HG03469 (cell line): ENCODE results near the gene ACLY.
A peak's percentile ranks its signal among the peaks of the same experiment; 100 is the strongest.

Experiments used
- ATAC-seq: cut with Tn5 transposase; IDR thresholded peaks from one replicate; pipeline ENCODE4 v1.9.1; 2021; ENCODE audit warnings: mild to moderate bottlenecking, moderate library complexity, moderate number of reproducible peaks; ENCODE audit not compliant: unreplicated experiment

The ACLY gene

DNA sequence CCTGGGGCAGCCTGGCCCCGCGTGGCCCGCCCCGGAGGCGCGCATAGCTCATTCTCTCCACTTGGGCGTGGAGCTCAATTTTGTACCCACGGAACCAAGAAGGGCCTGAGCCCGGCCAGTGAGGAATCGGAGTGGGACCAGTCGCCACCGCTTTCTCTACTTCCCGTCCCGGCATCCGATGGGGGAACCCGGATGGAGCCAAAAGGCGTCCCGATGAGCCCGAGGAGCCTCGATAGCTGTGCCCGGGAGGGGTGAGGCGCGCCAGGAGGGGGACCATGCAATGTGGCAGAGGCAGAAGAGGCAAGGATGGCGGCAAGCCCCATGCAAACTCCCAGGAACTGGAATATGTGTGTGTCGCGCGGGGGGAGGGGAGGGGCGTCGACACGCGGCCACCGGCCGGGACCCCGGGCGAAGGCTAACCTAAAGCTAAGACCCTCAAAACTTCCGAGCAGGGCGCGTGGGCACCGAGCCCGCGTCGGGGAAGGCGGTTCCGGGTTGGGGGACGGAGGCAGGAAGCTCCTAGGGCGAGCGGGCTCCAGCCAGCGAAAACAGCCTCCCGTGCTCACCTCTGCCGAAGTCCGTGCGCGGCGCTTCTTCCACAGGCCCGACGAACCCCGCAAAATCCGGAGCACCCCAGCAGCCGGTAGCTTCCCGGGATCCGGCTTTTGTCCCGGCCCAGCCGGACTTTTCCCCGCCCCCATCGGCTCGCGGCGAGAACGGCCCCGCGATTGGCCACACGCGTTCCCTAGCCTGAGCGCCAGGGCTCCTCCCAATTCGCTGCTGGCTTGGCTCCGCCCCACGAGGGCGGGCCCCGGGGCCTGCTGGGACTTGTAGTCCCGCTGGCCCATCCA, at the start of gene ACLY:
TSS of gene ACLY (minus strand) at position 638 of the 851 bp plus-strand sequence. CDS start 5,078 bp downstream, outside the sequence.
- peak; percentile 88 for ATAC-seq

DNA sequence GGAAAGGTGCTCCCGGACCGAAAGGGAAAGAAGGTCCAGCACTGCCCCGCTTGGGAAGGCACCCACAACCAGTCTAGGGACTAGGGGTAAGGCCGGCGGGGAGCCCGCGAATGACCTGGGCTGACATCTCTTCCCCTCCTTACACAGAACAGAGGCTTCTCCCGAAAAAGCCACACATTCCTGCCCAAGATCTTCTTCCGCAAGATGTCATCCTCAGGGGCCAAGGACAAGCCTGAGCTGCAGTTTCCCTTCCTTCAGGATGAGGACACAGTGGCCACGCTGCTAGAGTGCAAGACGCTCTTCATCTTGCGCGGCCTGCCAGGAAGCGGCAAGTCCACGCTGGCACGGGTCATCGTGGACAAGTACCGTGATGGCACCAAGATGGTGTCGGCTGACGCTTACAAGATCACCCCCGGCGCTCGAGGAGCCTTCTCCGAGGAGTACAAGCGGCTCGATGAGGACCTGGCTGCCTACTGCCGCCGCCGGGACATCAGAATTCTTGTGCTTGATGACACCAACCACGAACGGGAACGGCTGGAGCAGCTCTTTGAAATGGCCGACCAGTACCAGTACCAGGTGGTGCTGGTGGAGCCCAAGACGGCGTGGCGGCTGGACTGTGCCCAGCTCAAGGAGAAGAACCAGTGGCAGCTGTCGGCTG, 49.3 kb upstream of the ACLY start:
- ATAC-seq = no peak

- ATAC-seq = no peak
Measured at GRCh38 chr17:41967141-41967920, 48.6 kb upstream of the ACLY start.

DNA sequence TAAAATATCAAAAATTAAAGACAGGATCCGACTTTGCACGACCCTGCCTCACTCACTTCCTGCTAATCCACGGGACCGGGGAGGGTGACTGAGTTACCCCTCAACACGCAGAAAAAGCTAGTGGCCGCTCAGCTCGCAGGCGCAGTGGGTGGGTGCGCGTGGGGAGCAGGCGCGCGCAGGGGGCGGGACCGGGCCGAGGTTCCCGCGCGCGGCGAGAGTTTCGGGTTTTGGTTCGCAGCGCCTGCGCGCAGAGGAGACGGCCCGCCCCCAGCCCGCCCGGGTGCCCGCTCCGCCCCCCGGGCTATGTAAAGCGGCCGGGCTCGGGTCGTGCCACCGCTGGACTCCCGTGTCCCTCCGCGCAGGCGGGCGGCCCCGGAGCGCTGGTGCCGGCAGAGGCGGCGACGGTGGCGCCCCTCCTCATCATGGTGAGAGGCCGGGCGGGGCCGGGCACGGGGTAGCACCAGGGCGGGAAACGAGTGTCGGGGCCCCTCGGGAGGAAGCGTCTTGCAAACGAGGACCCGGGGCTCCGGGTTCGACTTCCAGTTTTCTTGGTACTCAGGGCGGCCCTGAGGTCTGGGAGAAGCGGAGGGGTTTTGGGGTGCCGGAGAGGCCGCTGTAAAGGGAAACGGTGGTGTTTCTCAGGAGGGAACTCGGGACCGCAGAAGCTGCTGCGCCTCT, 47.9 kb upstream of the ACLY start, which contains the start of gene CNP:
TSS of gene CNP (plus strand) at position 333 of the 678 bp plus-strand sequence. CDS start at position 423, 90 bp downstream.
- ATAC-seq = no peak

DNA sequence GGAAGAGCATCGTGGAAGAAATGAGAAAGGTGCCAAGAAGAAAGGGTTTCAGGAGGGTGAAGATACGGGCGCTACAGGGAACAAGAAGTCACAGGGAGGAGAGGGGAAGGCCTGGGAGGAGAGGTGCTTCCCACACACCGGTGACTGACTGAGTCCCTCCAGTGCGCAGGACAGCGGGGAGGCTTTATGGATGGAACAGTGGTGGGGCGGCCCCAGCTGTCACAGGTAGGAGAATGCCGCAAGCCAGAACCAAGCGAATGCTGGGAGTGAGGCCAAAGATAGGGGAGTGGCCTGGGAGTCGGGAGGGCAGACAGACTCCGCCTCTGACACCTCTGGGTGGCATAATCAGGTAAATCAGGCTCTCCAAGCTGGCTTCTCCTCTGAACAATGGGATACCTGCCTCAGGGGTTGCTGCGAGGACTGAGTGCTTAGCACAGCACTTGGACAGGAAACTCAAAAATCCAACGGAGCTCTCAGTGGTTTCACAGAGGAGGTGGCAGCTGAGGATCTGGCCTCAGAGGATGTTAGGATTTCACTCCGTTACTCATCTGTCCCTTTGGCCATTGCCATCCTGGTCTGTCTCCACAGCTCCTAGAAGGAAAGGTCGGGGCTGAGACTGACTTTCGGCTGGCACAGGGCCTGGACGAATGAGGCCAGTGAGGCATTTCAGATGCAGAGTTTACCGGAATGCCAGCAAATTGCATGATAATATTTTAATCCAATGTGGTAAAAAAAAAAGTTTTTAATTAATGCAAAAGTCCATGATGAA, 47.1 kb upstream of the ACLY start:
- ATAC-seq = no peak

GRCh38 chr17:41962768-41963434, 44.1 kb upstream of the ACLY start:
- no peak for ATAC-seq

- no peak for ATAC-seq
Measured at GRCh38 chr17:41962111-41962510, 43.4 kb upstream of the ACLY start.

GRCh38 chr17:41959336-41960095, 40.8 kb upstream of the ACLY start:
- no peak for ATAC-seq

DNA sequence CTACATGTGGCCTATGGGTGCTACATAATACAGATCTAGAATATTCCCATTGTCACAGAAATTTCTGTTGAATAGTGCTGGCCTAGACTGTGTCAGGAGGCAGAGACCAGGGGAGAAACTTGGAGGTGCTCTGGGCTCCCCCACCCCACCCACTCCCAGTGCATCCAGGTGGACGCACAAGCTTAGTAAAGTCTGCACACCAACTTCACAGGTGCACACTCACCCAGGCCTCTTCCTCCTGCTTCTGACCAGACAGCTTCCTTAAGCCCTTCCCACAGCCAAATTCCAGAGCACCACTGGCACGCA, 40.2 kb upstream of the ACLY start:
- ATAC-seq = no peak

GRCh38 chr17:41957869-41958439, 39.2 kb upstream of the ACLY start:
- ATAC-seq = no peak

DNA sequence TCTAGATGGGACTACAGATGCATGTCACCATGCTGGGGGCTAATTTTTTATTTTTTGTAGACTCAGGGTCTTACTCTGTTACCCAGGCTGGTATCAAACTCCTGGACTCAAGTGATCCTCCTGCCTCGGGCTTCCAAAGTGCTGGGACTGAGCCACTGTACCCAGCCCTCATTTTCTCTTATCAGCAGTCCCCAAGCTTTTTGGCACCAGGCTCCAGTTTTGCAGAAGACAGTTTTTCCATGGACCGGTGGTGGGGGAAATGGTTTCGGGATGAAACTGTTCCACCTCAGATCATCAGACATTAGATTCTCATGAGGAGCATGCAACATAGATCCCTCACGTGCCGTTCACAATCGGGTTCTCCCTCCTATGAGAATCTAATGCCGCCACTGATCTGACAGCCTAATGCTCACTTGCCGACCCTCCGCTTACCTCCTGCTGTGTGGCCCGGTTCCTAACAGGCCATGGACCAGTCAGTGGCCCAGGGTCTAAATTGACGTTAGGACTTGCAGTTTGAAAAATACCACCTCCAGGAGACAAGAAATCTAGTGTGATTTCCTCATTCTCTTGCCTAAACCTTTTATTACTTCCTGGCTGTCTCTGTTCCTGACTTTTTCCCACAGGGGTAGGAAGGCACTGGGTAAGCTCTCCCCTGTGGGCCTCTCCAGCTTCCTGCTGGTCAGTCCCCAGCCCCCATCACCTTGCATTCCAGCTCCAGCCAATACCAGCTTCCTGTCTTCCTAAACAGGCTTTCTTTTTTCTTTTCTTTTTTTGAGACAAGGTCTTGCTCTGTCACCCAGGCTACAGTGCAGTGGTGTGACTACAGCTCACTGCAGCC, 38.5 kb upstream of the ACLY start:
- no peak for ATAC-seq

DNA sequence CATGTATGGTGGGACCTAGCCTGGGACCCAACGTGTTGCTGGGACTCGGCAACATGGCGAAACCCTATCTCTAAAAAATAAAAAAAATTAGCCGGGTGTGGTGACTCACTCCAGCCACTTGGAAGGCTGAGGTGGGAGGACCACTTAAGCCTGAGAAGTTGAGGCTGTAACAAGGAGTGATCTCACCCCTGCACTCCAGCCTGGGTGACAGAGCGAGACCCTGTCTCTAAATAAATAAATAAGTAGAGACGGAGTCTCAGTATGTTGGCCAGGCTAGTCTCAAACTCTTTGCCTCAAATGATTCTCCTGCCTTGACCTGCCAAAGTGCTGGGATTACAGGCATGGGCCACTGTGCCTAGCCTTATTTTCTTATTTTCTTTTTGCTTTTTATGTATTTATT, 37.8 kb upstream of the ACLY start:
- ATAC-seq = no peak

DNA sequence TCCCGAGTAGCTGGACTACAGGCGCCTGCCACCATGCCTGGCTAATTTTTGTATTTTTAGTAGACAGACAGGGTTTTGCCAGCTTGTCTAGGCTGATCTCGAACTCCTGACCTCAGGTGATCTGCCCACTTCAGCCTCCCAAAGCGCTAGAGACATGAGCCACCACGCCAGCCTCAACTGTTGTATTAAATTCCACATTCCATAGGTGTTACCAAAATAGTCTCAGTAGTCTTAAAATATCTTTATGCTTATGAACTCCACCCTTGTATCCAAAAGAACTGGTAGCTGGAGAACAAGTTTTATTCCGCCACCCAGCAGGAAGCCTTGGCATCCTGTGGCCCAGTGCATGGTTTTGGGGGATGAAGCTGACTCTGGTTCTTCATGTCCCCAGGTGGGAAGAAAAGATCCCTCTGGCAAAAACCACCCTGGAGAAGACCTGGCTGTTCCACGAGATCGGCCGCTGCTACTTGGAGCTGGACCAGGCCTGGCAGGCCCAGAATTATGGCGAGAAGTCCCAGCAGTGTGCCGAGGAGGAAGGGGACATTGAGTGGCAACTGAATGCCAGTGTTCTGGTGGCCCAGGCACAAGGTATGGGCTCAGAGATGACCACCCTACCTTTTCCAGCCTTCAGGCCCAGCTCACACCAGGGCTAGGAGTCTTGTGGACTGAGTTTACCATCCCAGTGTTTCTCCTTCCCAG, 30.2 kb upstream of the ACLY start:
- ATAC-seq = no peak

DNA sequence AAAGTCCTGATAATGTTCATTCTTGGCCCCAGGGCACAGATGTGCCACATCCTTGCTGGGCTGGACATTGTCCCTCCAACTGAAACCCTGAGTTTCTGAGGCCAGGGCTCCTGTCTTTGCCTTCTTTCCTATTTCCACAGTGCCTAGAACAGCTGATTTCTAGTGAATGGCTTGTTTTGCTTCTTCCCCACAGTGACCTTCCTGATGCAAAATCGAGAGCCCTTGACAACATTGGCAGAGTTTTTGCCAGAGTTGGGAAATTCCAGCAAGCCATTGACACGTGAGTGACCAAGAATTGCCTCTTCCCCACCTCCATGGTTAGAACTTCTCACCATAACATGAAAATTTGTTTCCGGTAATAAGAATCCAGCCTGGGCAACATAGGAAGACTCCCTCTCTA, 26.2 kb upstream of the ACLY start:
- no peak for ATAC-seq

- no peak for ATAC-seq
Measured at GRCh38 chr17:41943492-41943891, 24.7 kb upstream of the ACLY start.

GRCh38 chr17:41942626-41943373, 24.0 kb upstream of the ACLY start:
- no peak for ATAC-seq
